K562 (cell line): ENCODE measurements around the gene SRF. TPM values are rescaled to one million over a fixed set of nuclear protein-coding genes. Genes with fewer than 3 reads are reported as not detected.

Experiments
- CC2D1A ChIP-seq: fragments of 450-650 bp; IDR thresholded peaks from 2 replicates; pipeline ENCODE4 v1.6.1; 2017; ENCODE audit warnings: mild to moderate bottlenecking
- DIDO1 ChIP-seq: fragments of 450-650 bp; IDR thresholded peaks from 2 replicates; pipeline ENCODE4 v1.6.1; 2016; ENCODE audit warnings: low read depth, missing biosample characterization, missing genetic modification characterization
- EP400 ChIP-seq: fragments of 450-650 bp; IDR thresholded peaks from 2 replicates; pipeline ENCODE4 v1.6.1; 2017; ENCODE audit warnings: antibody characterized with exemption, mild to moderate bottlenecking, moderate library complexity
- FIP1L1 ChIP-seq: fragments of 200-400 bp; formaldehyde crosslinking; IDR thresholded peaks from 2 replicates; pipeline ENCODE4 v1.6.1; 2018; ENCODE audit warnings: mild to moderate bottlenecking, low read depth, low read length; ENCODE audit not compliant: poor library complexity, severe bottlenecking
- FOXP1 ChIP-seq: sonication (generic); formaldehyde crosslinking; IDR thresholded peaks from 2 replicates; pipeline ENCODE4 v1.8.0; 2022; ENCODE audit warnings: mild to moderate bottlenecking, missing genetic modification reagents
- GATAD2A ChIP-seq: fragments of 450-650 bp; IDR thresholded peaks from 2 replicates; pipeline ENCODE4 v1.6.1; 2017
- GTF2F1 ChIP-seq: IDR thresholded peaks from 2 replicates; pipeline ENCODE4 v1.6.1; 2011; ENCODE audit warnings: low read depth, low read length, improper control_type of control experiment
- HCFC1 ChIP-seq: IDR thresholded peaks from 2 replicates; pipeline ENCODE4 v1.6.1; 2012; ENCODE audit warnings: low read depth, low read length, improper control_type of control experiment
- HNRNPL ChIP-seq: fragments of 200-400 bp; formaldehyde crosslinking; IDR thresholded peaks from 2 replicates; pipeline ENCODE4 v1.6.1; 2017; ENCODE audit warnings: low read depth, mild to moderate bottlenecking, low read length
- IRF1 ChIP-seq: sonication (generic); formaldehyde crosslinking; IDR thresholded peaks from 2 replicates; pipeline ENCODE4 v1.8.0; 2022; ENCODE audit warnings: missing genetic modification reagents, mild to moderate bottlenecking, borderline replicate concordance
- KAT8 ChIP-seq: fragments of 450-650 bp; IDR thresholded peaks from 2 replicates; pipeline ENCODE4 v1.6.1; 2016; ENCODE audit warnings: low read depth, mild to moderate bottlenecking
- KLF10 ChIP-seq: fragments of 250-450 bp; sonication (Bioruptor Pico); IDR thresholded peaks from 2 replicates; pipeline ENCODE4 v1.6.1; 2021; ENCODE audit warnings: matching md5 sums
- KLF16 ChIP-seq: IDR thresholded peaks from 2 replicates; pipeline ENCODE4 v1.6.1; 2016; ENCODE audit warnings: antibody characterized with exemption
- MCM2 ChIP-seq: fragments of 450-650 bp; IDR thresholded peaks from 2 replicates; pipeline ENCODE4 v1.6.1; 2017; ENCODE audit warnings: low read depth, mild to moderate bottlenecking
- NR3C1 ChIP-seq: sonication (generic); formaldehyde crosslinking; IDR thresholded peaks from 2 replicates; pipeline ENCODE4 v1.8.1; 2022; ENCODE audit warnings: missing genetic modification reagents
- RBM34 ChIP-seq: fragments of 200-400 bp; formaldehyde crosslinking; IDR thresholded peaks from 2 replicates; pipeline ENCODE4 v1.6.1; 2018; ENCODE audit warnings: low read length, borderline replicate concordance; ENCODE audit not compliant: insufficient read depth
- SAFB2 ChIP-seq: fragments of 200-400 bp; formaldehyde crosslinking; IDR thresholded peaks from 2 replicates; pipeline ENCODE4 v1.6.1; 2018; ENCODE audit warnings: borderline replicate concordance, low read length, low read depth, moderate library complexity; ENCODE audit not compliant: severe bottlenecking
- SMARCB1 ChIP-seq: IDR thresholded peaks from 2 replicates; pipeline ENCODE4 v1.6.1; 2011; ENCODE audit warnings: improper control_type of control experiment, low read depth; ENCODE audit not compliant: insufficient read length
- SREBF1 ChIP-seq: fragments of 150-350 bp; IDR thresholded peaks from 2 replicates; pipeline ENCODE4 v1.6.1; 2014; ENCODE audit warnings: antibody characterized with exemption, low read depth, low read length, borderline replicate concordance
- SRSF3 ChIP-seq: fragments of 200-400 bp; formaldehyde crosslinking; IDR thresholded peaks from 2 replicates; pipeline ENCODE4 v1.6.1; 2016; ENCODE audit warnings: mild to moderate bottlenecking, low read length, moderate library complexity; ENCODE audit not compliant: insufficient read depth
- YY1 ChIP-seq, 3 experiments: IDR thresholded peaks; 2 replicates each; pipeline ENCODE4 v1.6.1; 2011; ENCODE audit warnings: low read length in 2 of 3, mild to moderate bottlenecking in 2 of 3, moderate library complexity in 2 of 3, borderline replicate concordance in 1 of 3, control low read depth in 1 of 3, low read depth in 1 of 3; ENCODE audit not compliant: insufficient read depth in 3 of 3, insufficient replicate concordance in 2 of 3, control insufficient read depth in 1 of 3, insufficient read length in 1 of 3; ENCODE audit errors: extremely low read depth in 1 of 3
- ZNF184 ChIP-seq: sonication (generic); formaldehyde crosslinking; IDR thresholded peaks from 2 replicates; pipeline ENCODE4 v1.5.0; 2020; ENCODE audit warnings: missing genetic modification reagents
- polyA plus RNA-seq, 8 experiments: library from polyadenylated mRNA; depleted of rRNA in 4 of 8; stranded (reverse) in 5 of 8; unstranded in 3 of 8; fragments of >200 nt; fragmentation: Nextera tagmentation in 2 of 8; fragmentation: Illumina TruSeq in 1 of 8; extraction: Ambion mirVana in 2 of 8; extraction: Trizol in 1 of 8; gene quantifications; 2 replicates each; pipeline versions ENCODE4 v1.2.1 to v1.2.3, GENCODE V29; 2011 to 2014; ENCODE audit warnings: inconsistent platforms in 1 of 8, missing spikeins in 1 of 8
- total RNA-seq, 7 experiments: library from RNA; depleted of rRNA in 6 of 7; stranded (reverse); fragments of >200 nt in 6 of 7; fragmentation: Illumina TruSeq in 2 of 7; extraction: Trizol in 2 of 7; gene quantifications; 2 replicates each; pipeline versions ENCODE4 v1.2.1 to v1.2.3, GENCODE V29; 2011 to 2021; ENCODE audit warnings: low replicate concordance in 1 of 7
- TF ChIP-seq, protein P1 (sequence below): fragments of 250-450 bp; sonication (Bioruptor Pico); IDR thresholded peaks from 2 replicates; pipeline ENCODE4 v1.4.0; 2020

Gene SRF
- total and polyA plus RNA-seq, 9 of the 15 experiments (the other 6 are each of a cell fraction or from before 2014, with no cell fraction given) = 2.5 to 37.0 (median 24.6) TPM

GRCh38 chr6:43174263-43175112 is 3.4 kb downstream of the SRF start (continued):
- no peak for TF ChIP-seq GTF2F1
- no peak for TF ChIP-seq FOXP1
- no peak for TF ChIP-seq SMARCB1
- TF ChIP-seq SAFB2 = no peak
- TF ChIP-seq EP400 = no peak
- no peak for TF ChIP-seq RBM34
- TF ChIP-seq MCM2 = no peak
- no peak for TF ChIP-seq CC2D1A
- no peak for TF ChIP-seq KLF16
- no peak for TF ChIP-seq FIP1L1
- no peak for TF ChIP-seq HNRNPL
- TF ChIP-seq, protein P1, sequence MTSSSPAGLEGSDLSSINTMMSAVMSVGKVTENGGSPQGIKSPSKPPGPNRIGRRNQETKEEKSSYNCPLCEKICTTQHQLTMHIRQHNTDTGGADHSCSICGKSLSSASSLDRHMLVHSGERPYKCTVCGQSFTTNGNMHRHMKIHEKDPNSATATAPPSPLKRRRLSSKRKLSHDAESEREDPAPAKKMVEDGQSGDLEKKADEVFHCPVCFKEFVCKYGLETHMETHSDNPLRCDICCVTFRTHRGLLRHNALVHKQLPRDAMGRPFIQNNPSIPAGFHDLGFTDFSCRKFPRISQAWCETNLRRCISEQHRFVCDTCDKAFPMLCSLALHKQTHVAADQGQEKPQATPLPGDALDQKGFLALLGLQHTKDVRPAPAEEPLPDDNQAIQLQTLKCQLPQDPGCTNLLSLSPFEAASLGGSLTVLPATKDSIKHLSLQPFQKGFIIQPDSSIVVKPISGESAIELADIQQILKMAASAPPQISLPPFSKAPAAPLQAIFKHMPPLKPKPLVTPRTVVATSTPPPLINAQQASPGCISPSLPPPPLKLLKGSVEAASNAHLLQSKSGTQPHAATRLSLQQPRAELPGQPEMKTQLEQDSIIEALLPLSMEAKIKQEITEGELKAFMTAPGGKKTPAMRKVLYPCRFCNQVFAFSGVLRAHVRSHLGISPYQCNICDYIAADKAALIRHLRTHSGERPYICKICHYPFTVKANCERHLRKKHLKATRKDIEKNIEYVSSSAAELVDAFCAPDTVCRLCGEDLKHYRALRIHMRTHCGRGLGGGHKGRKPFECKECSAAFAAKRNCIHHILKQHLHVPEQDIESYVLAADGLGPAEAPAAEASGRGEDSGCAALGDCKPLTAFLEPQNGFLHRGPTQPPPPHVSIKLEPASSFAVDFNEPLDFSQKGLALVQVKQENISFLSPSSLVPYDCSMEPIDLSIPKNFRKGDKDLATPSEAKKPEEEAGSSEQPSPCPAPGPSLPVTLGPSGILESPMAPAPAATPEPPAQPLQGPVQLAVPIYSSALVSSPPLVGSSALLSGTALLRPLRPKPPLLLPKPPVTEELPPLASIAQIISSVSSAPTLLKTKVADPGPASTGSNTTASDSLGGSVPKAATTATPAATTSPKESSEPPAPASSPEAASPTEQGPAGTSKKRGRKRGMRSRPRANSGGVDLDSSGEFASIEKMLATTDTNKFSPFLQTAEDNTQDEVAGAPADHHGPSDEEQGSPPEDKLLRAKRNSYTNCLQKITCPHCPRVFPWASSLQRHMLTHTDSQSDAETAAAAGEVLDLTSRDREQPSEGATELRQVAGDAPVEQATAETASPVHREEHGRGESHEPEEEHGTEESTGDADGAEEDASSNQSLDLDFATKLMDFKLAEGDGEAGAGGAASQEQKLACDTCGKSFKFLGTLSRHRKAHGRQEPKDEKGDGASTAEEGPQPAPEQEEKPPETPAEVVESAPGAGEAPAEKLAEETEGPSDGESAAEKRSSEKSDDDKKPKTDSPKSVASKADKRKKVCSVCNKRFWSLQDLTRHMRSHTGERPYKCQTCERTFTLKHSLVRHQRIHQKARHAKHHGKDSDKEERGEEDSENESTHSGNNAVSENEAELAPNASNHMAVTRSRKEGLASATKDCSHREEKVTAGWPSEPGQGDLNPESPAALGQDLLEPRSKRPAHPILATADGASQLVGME (CRISPR knock-in tag) = peak; percentile 75; the same call in 1 of the 2 replicates
- TF ChIP-seq KLF10 (CRISPR knock-in tag) = no peak
- no peak for TF ChIP-seq NR3C1
- TF ChIP-seq DIDO1 (tag) = no peak
- no peak for TF ChIP-seq YY1 (IDR thresholded peaks at IDR 0.05; ENCODE audit: borderline replicate concordance in 1 of 3, control insufficient read depth in 1 of 3, extremely low read depth in 1 of 3, insufficient read depth in 3 of 3, insufficient read length in 1 of 3, insufficient replicate concordance in 2 of 3, low read depth in 1 of 3, low read length in 2 of 3)
- no peak for TF ChIP-seq ZNF184 (CRISPR knock-in tag)
- 0 out of 2 replicates have a peak, but pooled peaks have one; percentile 42 for TF ChIP-seq HCFC1
- no peak for TF ChIP-seq SREBF1
- TF ChIP-seq IRF1 = no peak
- no peak for TF ChIP-seq KAT8
- no peak for TF ChIP-seq SRSF3
- no peak for TF ChIP-seq GATAD2A
